GM21360 (cell line): Measurements from ENCODE around the gene ACOT8.
A peak's percentile ranks its signal among the peaks of the same experiment; 100 is the strongest.
"Not testable (repeated sequence)": the region's sequence is repeated elsewhere in the genome, so short reads cannot be mapped to it uniquely, and the experiment has no call there.

Experiments used
- ATAC-seq: cut with Tn5 transposase; IDR thresholded peaks from one replicate; pipeline ENCODE4 v1.9.1; 2021; ENCODE audit warnings: mild to moderate bottlenecking, moderate library complexity; ENCODE audit not compliant: unreplicated experiment

The ACOT8 gene

GRCh38 chr20:45832619-45833018, 24.6 kb downstream of the ACOT8 start:
- ATAC-seq, result no peak

DNA sequence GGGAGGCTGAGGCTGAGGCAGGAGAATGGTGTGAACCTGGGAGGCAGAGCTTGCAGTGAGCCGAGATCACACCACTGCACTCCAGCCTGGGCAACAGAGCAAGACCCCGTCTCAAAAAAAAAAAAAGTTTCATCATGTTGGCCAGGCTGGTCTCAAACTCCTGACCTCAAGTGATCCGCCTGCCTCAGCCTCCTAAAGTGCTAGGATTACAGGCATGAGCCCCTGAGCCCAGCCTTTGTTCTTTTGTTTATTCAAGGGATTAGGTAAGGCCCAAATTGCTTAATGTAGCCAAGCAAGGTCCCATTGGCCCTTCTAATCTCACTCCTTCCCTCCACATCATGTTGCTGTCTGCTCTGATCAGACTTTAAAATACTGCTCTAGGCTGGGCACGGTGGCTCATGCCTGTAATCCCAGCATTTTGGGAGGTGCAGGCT, 27.5 kb downstream of the ACOT8 start:
- ATAC-seq, result not testable (repeated sequence)

DNA sequence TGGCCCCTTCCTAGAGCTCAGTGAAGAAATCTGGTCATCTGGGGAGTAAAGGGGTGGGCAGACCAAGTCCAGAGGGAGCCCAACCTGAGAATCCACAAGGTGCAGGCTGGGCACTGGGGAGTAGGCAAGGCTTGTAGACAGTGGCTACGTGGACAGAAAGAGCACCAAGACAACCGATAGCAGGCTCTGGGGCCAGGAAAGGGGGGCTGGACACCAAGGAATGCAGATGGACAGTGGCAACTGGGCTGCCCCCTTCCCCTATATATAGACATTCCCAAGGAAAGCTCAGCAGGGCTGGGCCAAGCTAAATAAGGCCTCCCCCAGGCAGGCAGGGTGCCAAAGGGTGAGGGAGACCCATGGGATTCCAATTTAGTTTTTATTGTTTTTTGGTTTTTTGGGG, 28.6 kb downstream of the ACOT8 start:
- no peak for ATAC-seq

- ATAC-seq, result no peak
Measured at GRCh38 chr20:45827712-45828111, 29.5 kb downstream of the ACOT8 start.

DNA sequence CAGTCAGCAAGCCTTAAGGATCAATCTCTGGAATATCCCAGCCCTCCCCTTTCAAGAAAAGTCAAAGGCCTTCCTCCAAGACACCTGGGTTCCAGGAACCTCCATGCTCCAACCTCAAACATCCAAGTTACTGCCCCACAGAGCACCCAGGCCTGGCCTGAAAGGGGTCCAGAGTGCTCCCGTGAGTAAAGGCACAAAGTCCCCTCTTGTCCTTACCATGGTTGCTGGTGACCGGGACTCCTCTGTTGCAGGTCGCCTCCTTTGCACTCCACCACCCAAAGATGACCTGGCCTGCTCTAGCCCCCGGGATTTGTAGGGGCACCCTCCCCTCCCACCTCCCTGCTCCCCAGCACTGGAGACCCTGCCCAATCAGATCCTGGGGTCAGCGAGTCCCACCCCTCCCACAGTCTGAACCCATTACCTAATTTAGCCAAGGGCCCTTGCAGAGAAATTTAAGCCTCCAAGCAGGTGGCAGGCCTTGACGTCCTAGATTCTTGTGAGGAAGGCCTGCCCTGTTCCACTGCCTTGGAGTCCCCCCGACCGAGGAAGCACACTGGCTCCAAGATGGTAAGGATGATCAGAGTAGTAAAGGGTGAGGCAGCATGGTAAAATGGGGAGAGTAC, 30.1 kb downstream of the ACOT8 start, which contains the start of gene TNNC2:
Gene TNNC2, minus strand, starts transcription at position 283 of the 623 bp plus-strand sequence. Its CDS starts 64 bp downstream, at position 219.
- no peak for ATAC-seq

- ATAC-seq, result no peak
Measured at GRCh38 chr20:45826381-45827019, 30.7 kb downstream of the ACOT8 start.

GRCh38 chr20:45823949-45824835, 33.0 kb downstream of the ACOT8 start:
- ATAC-seq, result no peak

DNA sequence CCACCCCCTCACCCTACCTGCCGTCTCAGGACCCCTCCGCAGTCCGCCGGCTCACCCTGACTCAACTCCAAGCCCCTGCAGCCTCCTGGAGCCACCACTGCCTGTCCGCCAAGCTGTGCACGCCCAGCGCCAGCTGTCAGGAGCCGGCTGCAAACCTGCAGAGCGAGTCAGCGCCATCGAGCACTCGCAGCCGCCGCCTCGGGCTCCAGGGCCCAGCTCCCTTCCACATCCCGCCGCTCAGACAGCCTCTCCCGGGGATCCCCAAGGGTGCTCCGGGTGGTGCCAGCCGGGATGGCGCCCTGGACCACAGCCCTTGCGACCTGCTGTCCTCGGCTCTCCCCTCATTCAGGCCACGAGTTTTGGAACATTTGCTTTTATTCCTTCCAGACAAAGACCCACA, 34.3 kb downstream of the ACOT8 start:
- ATAC-seq, result no peak

DNA sequence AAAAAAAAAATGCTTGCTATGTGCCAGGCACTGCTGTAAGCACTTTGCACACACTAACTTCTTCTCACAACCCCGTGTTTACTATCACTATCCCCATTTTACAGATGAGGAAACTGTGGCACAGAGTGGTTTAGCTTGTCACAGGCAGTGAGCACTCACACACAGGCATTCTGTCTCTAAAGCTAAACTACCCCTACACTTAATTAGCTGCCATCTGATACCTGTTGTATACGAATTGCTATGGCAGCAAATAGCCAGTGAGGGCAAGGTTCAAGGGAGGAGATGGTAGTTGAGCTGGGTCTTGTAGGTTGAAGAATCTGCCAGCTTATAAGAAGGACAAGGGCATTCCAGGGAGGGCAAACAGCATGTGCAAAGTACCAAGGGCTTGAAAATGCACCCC, 35.2 kb downstream of the ACOT8 start:
- ATAC-seq, result no peak

- ATAC-seq, result no peak
Measured at GRCh38 chr20:45819466-45819865, 37.7 kb downstream of the ACOT8 start.

- no peak for ATAC-seq
Measured at GRCh38 chr20:45818239-45818638, 39.0 kb downstream of the ACOT8 start.

GRCh38 chr20:45817376-45818194, 39.6 kb downstream of the ACOT8 start:
- no peak for ATAC-seq

DNA sequence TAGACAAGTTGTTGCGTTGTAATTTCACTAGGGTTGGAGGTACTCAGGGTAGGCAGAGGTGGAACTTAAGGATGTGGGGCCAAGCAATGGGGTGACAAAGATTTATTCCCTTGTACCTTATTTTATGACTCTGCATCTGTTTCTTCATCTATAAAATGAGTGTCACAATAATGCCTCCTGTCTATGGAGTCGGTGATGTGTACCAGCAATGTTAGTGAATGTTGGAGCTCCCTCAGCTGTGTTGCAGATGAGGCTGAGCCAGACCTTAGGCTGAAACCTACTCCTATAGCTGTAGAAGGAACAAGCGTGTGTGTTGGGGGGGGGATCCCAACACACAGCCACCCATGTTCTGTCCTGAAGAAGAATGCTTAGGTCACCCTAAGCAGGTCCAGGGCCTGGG, 40.2 kb downstream of the ACOT8 start:
- ATAC-seq, result no peak

GRCh38 chr20:45814314-45814713, 42.9 kb downstream of the ACOT8 start:
- no peak for ATAC-seq

GRCh38 chr20:45813489-45813888, 43.7 kb downstream of the ACOT8 start:
- ATAC-seq, result no peak

DNA sequence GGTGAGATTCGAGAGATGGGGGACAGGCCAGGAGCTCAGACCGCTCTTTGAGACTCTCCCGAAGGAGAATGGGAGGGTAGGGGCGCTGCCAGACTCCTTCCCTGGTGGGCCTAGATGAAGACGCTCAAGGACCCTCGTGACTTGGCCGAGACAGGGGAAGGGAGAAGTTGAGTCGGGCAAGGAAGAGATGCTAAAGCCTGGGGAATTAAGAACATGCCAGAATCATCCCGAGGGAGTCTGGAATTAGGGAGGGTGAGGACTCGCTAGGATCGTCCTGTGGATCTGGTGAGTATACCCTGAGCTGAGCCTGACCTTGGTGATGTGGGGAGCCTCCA, 44.2 kb downstream of the ACOT8 start:
- ATAC-seq, result no peak

- ATAC-seq, result peak; percentile 95
Measured at GRCh38 chr20:45812157-45813005, 44.8 kb downstream of the ACOT8 start, which contains the start of gene UBE2C. TSS of gene UBE2C (plus strand) at chr20:45812644. CDS start at chr20:45812696, 52 bp downstream.

DNA sequence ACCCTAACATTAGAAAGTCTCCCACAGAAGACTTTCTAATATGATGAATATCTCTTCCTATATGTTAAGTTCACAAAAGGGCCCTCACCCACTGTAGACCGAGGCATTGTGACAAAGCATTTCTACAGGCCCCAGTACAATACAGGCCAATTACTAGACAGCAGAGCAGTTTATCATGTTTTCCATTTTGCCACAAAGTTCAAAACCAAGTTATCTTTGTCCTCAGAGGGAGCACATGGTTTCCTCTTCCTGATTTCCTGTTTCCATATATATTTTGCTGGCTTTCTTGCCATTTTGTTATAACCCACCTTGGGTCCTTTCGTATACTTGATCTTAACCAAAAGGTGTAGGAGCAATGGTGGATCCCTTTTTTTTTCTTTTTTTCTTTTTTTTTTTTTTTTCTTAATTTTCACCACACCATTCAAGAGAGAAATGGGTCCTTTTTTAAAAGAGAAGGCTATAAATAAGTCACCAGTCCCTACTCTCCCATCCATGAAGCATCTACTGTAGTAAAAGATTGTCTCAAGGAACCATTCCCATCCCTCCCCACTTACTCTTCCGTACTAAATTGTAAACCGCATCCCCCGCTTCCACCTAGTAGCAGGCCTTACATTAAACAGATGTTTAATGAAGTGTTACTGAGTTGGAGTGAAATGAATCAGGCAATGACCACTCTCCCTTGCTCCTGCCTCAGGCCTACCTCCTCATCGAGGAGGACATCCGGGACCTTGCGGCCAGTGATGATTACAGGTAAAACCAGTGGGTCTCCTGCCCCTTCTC, 46.8 kb downstream of the ACOT8 start:
- no peak for ATAC-seq

- no peak for ATAC-seq
Measured at GRCh38 chr20:45801851-45802250, 55.3 kb downstream of the ACOT8 start.
